Right cardiac atrium (tissue), 5 donors: ENCODE measurements around the gene CD180. TPM values are rescaled to one million over a fixed set of nuclear protein-coding genes. Genes with fewer than 3 reads are reported as not detected.

ENCODE experiments used
- ATAC-seq, 2 donors: fragments of 200-7000 bp; cut with Tn5 transposase; one replicate each; pipeline versions ENCODE4 v1.8.0 to v1.9.1; 2020; ENCODE audit warnings: moderate library complexity in 2 of 2, mild to moderate bottlenecking in 1 of 2
- DNase-seq, 3 donors: peaks; one replicate each; pipeline ENCODE4 v3.0.0-alpha.2; 2020
- H3K27ac ChIP-seq: one replicate; pipeline ENCODE4 v1.5.1; 2013; ENCODE audit warnings: mild to moderate bottlenecking, low read length, control low read depth, moderate library complexity
- H3K27me3 ChIP-seq: one replicate; pipeline ENCODE4 v1.6.1; 2013; ENCODE audit not compliant: control insufficient read depth, insufficient read depth
- H3K4me1 ChIP-seq: one replicate; pipeline ENCODE4 v1.6.1; 2013; ENCODE audit warnings: low read length; ENCODE audit not compliant: control insufficient read depth, insufficient read depth
- H3K4me3 ChIP-seq: one replicate; pipeline ENCODE4 v1.5.1; 2013; ENCODE audit warnings: low read length, control low read depth
- H3K9me3 ChIP-seq: one replicate; pipeline ENCODE4 v1.6.1; 2013; ENCODE audit warnings: low read length; ENCODE audit not compliant: control insufficient read depth
- WGBS: extraction: QIAGEN DNeasy Blood & Tissue Kit; methylation state at CpG from one replicate; pipeline ENCODE4 v1.1.7; 2013; 5-methylcytosine and 5-hydroxymethylcytosine counted together
- intact Hi-C, 4 donors: fragments of 100-400 bp; cut with DNase I; formaldehyde crosslinking; loops; one replicate each; pipeline versions ENCODE4 v1.11.0 to v1.14.0; 2022 to 2023
- polyA plus RNA-seq: library from polyadenylated mRNA; stranded (reverse); fragments of 200-250 nt; gene quantifications from one replicate; pipeline ENCODE4 v1.2.3, GENCODE V29; 2013
- total RNA-seq, 4 donors: library from RNA; stranded (reverse); fragmentation: NEBNext Ultra II Directional; extraction: Animal tissue kit (Norgen Biotek cat#: 25700); gene quantifications; one replicate each; pipeline ENCODE4 v1.2.1, GENCODE V29; 2021
- donor health status: healthy with polysubstance abuse.
- donor health status: DM: no; HTN: yes; CAD: no.
- donor health status: DM: no; HTN: no; CAD: no.
- donor health status: DM: no; HTN: yes; CAD: no; lungs with severe emphysema.
- donor health status: DM: yes; HTN: yes; CAD: no.

The CD180 gene
- total and polyA plus RNA-seq, 5 donors = 0.11 to 1.4 (median 0.50) TPM

GRCh38 chr5:67234671-67235176 is 38.1 kb upstream of the CD180 start:
- intact Hi-C loops = no loop called here
- peak; percentile 71 to 87 for ATAC-seq
- DNase-seq = peak in 2 of 3 donors; percentile 18 to 67
- H3K27me3 ChIP-seq = no peaks in the 10 kb centered on the region
- 29% methylated on average over 10 of the region's 10 CpGs for WGBS
- peaks cover 5% of the 10 kb centered on the region for H3K4me1 ChIP-seq
- no peaks in the 10 kb centered on the region for H3K9me3 ChIP-seq
- peak overlapping the region; percentile 77 for H3K27ac ChIP-seq
- peak overlapping the region; percentile 0 for H3K4me3 ChIP-seq

GRCh38 chr5:67233075-67233474 is 36.5 kb upstream of the CD180 start:
- Histone ChIP-seq H3K27ac (no peak overlapping the region), H3K4me3 (no peak overlapping the region), H3K27me3 (no peaks in the 10 kb centered on the region), H3K9me3 (no peaks in the 10 kb centered on the region), H3K4me1 (peaks cover 5% of the 10 kb centered on the region)
- peak in 1 of 3 donors; percentile 46 for DNase-seq
- intact Hi-C loops = no loop called here
- WGBS = 71% methylated on average over 9 of the region's 9 CpGs
- ATAC-seq = no peak

- H3K9me3 ChIP-seq = no peaks in the 10 kb centered on the region
- ATAC-seq (no peak), DNase-seq (no peak)
- H3K27me3 ChIP-seq = no peaks in the 10 kb centered on the region
- H3K4me3 ChIP-seq = no peak overlapping the region
- no peak overlapping the region for H3K27ac ChIP-seq
- H3K4me1 ChIP-seq = no peaks in the 10 kb centered on the region
- WGBS = 79% methylated on average over 3 of the region's 3 CpGs
- intact Hi-C loops = no loop called here
These were observed 26.6 kb upstream of the CD180 start for GRCh38 chr5:67223211-67223610.

GRCh38 chr5:67222243-67223025 is 25.8 kb upstream of the CD180 start:
- Histone ChIP-seq H3K4me3 (no peak overlapping the region), H3K27me3 (no peaks in the 10 kb centered on the region), H3K4me1 (no peaks in the 10 kb centered on the region), H3K27ac (no peak overlapping the region), H3K9me3 (no peaks in the 10 kb centered on the region)
- 88% methylated on average over 5 of the region's 5 CpGs for WGBS
- ATAC-seq (no peak), DNase-seq (no peak)
- intact Hi-C loops = no loop called here

- H3K27ac ChIP-seq = no peak overlapping the region
- no peak for DNase-seq
- H3K4me3 ChIP-seq = no peak overlapping the region
- H3K9me3 ChIP-seq = no peaks in the 10 kb centered on the region
- peaks cover 2% of the 10 kb centered on the region for H3K4me1 ChIP-seq
- H3K27me3 ChIP-seq = no peaks in the 10 kb centered on the region
- ATAC-seq = peak in 1 of 2 donors; percentile 53
- intact Hi-C loops = no loop called here
- 75% methylated on average over 9 of the region's 9 CpGs for WGBS
These were observed 25.1 kb upstream of the CD180 start for GRCh38 chr5:67221487-67222242.

GRCh38 chr5:67216564-67216963 is 20.0 kb upstream of the CD180 start:
- H3K4me1 ChIP-seq = peaks cover 9% of the 10 kb centered on the region
- H3K4me3 ChIP-seq = no peak overlapping the region
- intact Hi-C loops = no loop called here
- no peaks in the 10 kb centered on the region for H3K27me3 ChIP-seq
- no peak overlapping the region for H3K27ac ChIP-seq
- WGBS = 95% methylated on average over 1 of the region's 1 CpG
- ATAC-seq (no peak), DNase-seq (no peak)
- no peaks in the 10 kb centered on the region for H3K9me3 ChIP-seq

- DNase-seq (peak; percentile 82 to 97 (median 92)), ATAC-seq (peak; percentile 94)
- Histone ChIP-seq H3K27me3 (no peaks in the 10 kb centered on the region), H3K9me3 (no peaks in the 10 kb centered on the region), H3K27ac (peak overlapping the region; percentile 61), H3K4me3 (peak overlapping the region; percentile 11), H3K4me1 (peaks cover 9% of the 10 kb centered on the region)
- WGBS = 21% methylated on average over 19 of the region's 19 CpGs
- intact Hi-C loops = no loop called here
These were observed 19.2 kb upstream of the CD180 start for GRCh38 chr5:67215519-67216471.

- H3K9me3 ChIP-seq = no peaks in the 10 kb centered on the region
- no peak overlapping the region for H3K4me3 ChIP-seq
- H3K4me1 ChIP-seq = peaks cover 9% of the 10 kb centered on the region
- peak; percentile 11 to 31 for ATAC-seq
- WGBS = 87% methylated on average over 12 of the region's 12 CpGs
- H3K27me3 ChIP-seq = no peaks in the 10 kb centered on the region
- H3K27ac ChIP-seq = peak overlapping the region; percentile 50
- DNase-seq = no peak
- intact Hi-C loops = no loop called here
These were observed 18.3 kb upstream of the CD180 start for GRCh38 chr5:67214707-67215447.

- Histone ChIP-seq H3K27ac (no peak overlapping the region), H3K4me3 (no peak overlapping the region), H3K4me1 (peaks cover 9% of the 10 kb centered on the region), H3K27me3 (no peaks in the 10 kb centered on the region), H3K9me3 (no peaks in the 10 kb centered on the region)
- ATAC-seq (no peak), DNase-seq (no peak)
- intact Hi-C loops = no loop called here
- WGBS = 94% methylated on average over 6 of the region's 6 CpGs
These were observed 17.4 kb upstream of the CD180 start for GRCh38 chr5:67214036-67214435.

GRCh38 chr5:67211926-67212325 is 15.3 kb upstream of the CD180 start:
- H3K9me3 ChIP-seq = no peaks in the 10 kb centered on the region
- H3K4me1 ChIP-seq = peaks cover 9% of the 10 kb centered on the region
- no peaks in the 10 kb centered on the region for H3K27me3 ChIP-seq
- intact Hi-C loops = no loop called here
- no peak for DNase-seq
- 79% methylated on average over 2 of the region's 2 CpGs for WGBS
- H3K27ac ChIP-seq = no peak overlapping the region
- H3K4me3 ChIP-seq = no peak overlapping the region
- ATAC-seq = no peak
